H9 (cell line): ENCODE results near the gene GDF15. TPM values are rescaled to one million over a fixed set of nuclear protein-coding genes. Genes with fewer than 3 reads are reported as not detected.
A peak's percentile ranks its signal among the peaks of the same experiment; 100 is the strongest.
"Not testable (repeated sequence)": the region's sequence is repeated elsewhere in the genome, so short reads cannot be mapped to it uniquely, and the experiment has no call there.

Source experiments
- DNase-seq: peaks from one replicate; pipeline ENCODE4 v3.0.0-alpha.2; 2017
- H2AFZ ChIP-seq: one replicate; pipeline ENCODE4 v1.6.1; 2013; ENCODE audit warnings: mild to moderate bottlenecking, low read length, control low read depth, moderate library complexity
- H2AK5ac ChIP-seq: 2 replicates; pipeline ENCODE4 v1.6.1; 2013; ENCODE audit warnings: low read length, control low read depth, mixed read lengths; ENCODE audit not compliant: insufficient read length
- H2BK120ac ChIP-seq: one replicate; pipeline ENCODE4 v1.6.1; 2013; ENCODE audit warnings: low read depth, mild to moderate bottlenecking, low read length, control low read depth, inconsistent platforms; ENCODE audit not compliant: poor library complexity, severe bottlenecking
- H2BK12ac ChIP-seq: 2 replicates; pipeline ENCODE4 v1.6.1; 2013; ENCODE audit warnings: low read length, control low read depth, mixed read lengths, low read depth; ENCODE audit not compliant: insufficient read length
- H2BK15ac ChIP-seq: 2 replicates; pipeline ENCODE4 v1.6.1; 2013; ENCODE audit warnings: low read depth, low read length, control low read depth
- H2BK20ac ChIP-seq: one replicate; pipeline ENCODE4 v1.6.1; 2013; ENCODE audit warnings: low read depth, mild to moderate bottlenecking, low read length, control low read depth, inconsistent platforms; ENCODE audit not compliant: poor library complexity, severe bottlenecking
- H2BK5ac ChIP-seq: 2 replicates; pipeline ENCODE4 v1.6.1; 2013; ENCODE audit warnings: low read length, control low read depth, mixed read lengths; ENCODE audit not compliant: insufficient read length
- H3K14ac ChIP-seq: 2 replicates; pipeline ENCODE4 v1.6.1; 2013; ENCODE audit warnings: low read length, control low read depth; ENCODE audit not compliant: insufficient read depth
- H3K18ac ChIP-seq: 2 replicates; pipeline ENCODE4 v1.6.1; 2013; ENCODE audit warnings: low read depth, mild to moderate bottlenecking, mixed read lengths, low read length, control low read depth; ENCODE audit not compliant: insufficient read length
- H3K23ac ChIP-seq: 2 replicates; pipeline ENCODE4 v1.6.1; 2013; ENCODE audit warnings: low read length, control low read depth, mixed read lengths, low read depth; ENCODE audit not compliant: insufficient read length
- H3K23me2 ChIP-seq: 2 replicates; pipeline ENCODE4 v1.6.1; 2013; ENCODE audit warnings: low read depth, mild to moderate bottlenecking, mixed read lengths, low read length, control low read depth; ENCODE audit not compliant: insufficient read length, poor library complexity, severe bottlenecking
- H3K27ac ChIP-seq: 2 replicates; pipeline ENCODE4 v1.5.1; 2013; ENCODE audit warnings: low read length, control low read depth, mixed read lengths, low read depth; ENCODE audit not compliant: insufficient read length
- H3K27me3 ChIP-seq: 2 replicates; pipeline ENCODE4 v1.6.1; 2013; ENCODE audit warnings: low read length, control low read depth, inconsistent platforms; ENCODE audit not compliant: insufficient read depth
- H3K4ac ChIP-seq: 2 replicates; pipeline ENCODE4 v1.6.1; 2013; ENCODE audit warnings: low read depth, mild to moderate bottlenecking, control low read depth, inconsistent platforms, low read length, moderate library complexity
- H3K4me1 ChIP-seq: 2 replicates; pipeline ENCODE4 v1.6.1; 2013; ENCODE audit warnings: low read length, control low read depth, inconsistent platforms; ENCODE audit not compliant: insufficient read depth
- H3K4me2 ChIP-seq: 2 replicates; pipeline ENCODE4 v1.6.1; 2013; ENCODE audit warnings: low read length, control low read depth, mixed read lengths; ENCODE audit not compliant: insufficient read length, insufficient read depth
- H3K56ac ChIP-seq: 2 replicates; pipeline ENCODE4 v1.6.1; 2013; ENCODE audit warnings: low read depth, mild to moderate bottlenecking, mixed read lengths, low read length, control low read depth; ENCODE audit not compliant: insufficient read length
- H3K79me1 ChIP-seq: 2 replicates; pipeline ENCODE4 v1.6.1; 2013; ENCODE audit warnings: low read depth, mild to moderate bottlenecking, moderate library complexity, low read length, control low read depth, inconsistent platforms; ENCODE audit not compliant: insufficient read depth, poor library complexity, severe bottlenecking
- H3K79me2 ChIP-seq: 2 replicates; pipeline ENCODE4 v1.6.1; 2013; ENCODE audit warnings: low read length, control low read depth, inconsistent platforms; ENCODE audit not compliant: insufficient read depth
- H3K9ac ChIP-seq: 2 replicates; pipeline ENCODE4 v1.6.1; 2013; ENCODE audit warnings: low read length, control low read depth, mixed read lengths; ENCODE audit not compliant: insufficient read length; ENCODE audit errors: extremely low read depth
- H3K9me3 ChIP-seq: one replicate; pipeline ENCODE4 v1.6.1; 2013; ENCODE audit warnings: low read depth, low read length, inconsistent platforms; ENCODE audit not compliant: control insufficient read depth
- H3T11ph ChIP-seq: one replicate; pipeline ENCODE4 v1.6.1; 2013; ENCODE audit warnings: mild to moderate bottlenecking, low read length, control low read depth, inconsistent platforms
- H4K20me1 ChIP-seq: one replicate; pipeline ENCODE4 v1.6.1; 2013; ENCODE audit not compliant: control insufficient read depth, insufficient read length, insufficient read depth
- H4K5ac ChIP-seq: 2 replicates; pipeline ENCODE4 v1.6.1; 2013; ENCODE audit warnings: low read depth, mild to moderate bottlenecking, mixed read lengths, low read length, control low read depth; ENCODE audit not compliant: insufficient read length
- H4K8ac ChIP-seq: replicated peaks from 2 replicates; pipeline ENCODE4 v1.6.1; 2013; ENCODE audit warnings: low read length, control low read depth, mixed read lengths, low read depth; ENCODE audit not compliant: insufficient read length
- H4K91ac ChIP-seq: 2 replicates; pipeline ENCODE4 v1.6.1; 2013; ENCODE audit warnings: low read depth, mild to moderate bottlenecking, moderate library complexity, mixed read lengths, low read length, control low read depth; ENCODE audit not compliant: insufficient read length
- H3K27ac Mint-ChIP-seq, 3 experiments: 2 replicates in 2 of 3; 3 replicates in 1 of 3; pipeline ENCODE4 v1.8.0; 2020 to 2021; ENCODE audit warnings: mixed read lengths in 3 of 3, mild to moderate bottlenecking in 1 of 3, moderate library complexity in 1 of 3
- H3K27me3 Mint-ChIP-seq: 2 replicates; pipeline ENCODE4 v1.8.0; 2021; ENCODE audit warnings: low read depth, mild to moderate bottlenecking, moderate library complexity, mixed read lengths
- H3K36me3 Mint-ChIP-seq, 3 experiments: 2 replicates in 2 of 3; 3 replicates in 1 of 3; pipeline ENCODE4 v1.8.0; 2020 to 2021; ENCODE audit warnings: low read depth in 3 of 3, mixed read lengths in 3 of 3; ENCODE audit not compliant: insufficient read depth in 1 of 3
- H3K4me1 Mint-ChIP-seq, 2 experiments: 2 replicates each; pipeline ENCODE4 v1.8.0; 2020; ENCODE audit warnings: mixed read lengths in 2 of 2
- H3K4me3 Mint-ChIP-seq, 2 experiments: 2 replicates in 1 of 2; 3 replicates in 1 of 2; pipeline ENCODE4 v1.8.0; 2020 to 2021; ENCODE audit warnings: mild to moderate bottlenecking in 2 of 2, mixed read lengths in 2 of 2, moderate library complexity in 1 of 2
- H3K9me3 Mint-ChIP-seq, 2 experiments: 2 replicates in 1 of 2; 3 replicates in 1 of 2; pipeline ENCODE4 v1.8.0; 2020; ENCODE audit warnings: mild to moderate bottlenecking in 2 of 2, mixed read lengths in 2 of 2, moderate library complexity in 1 of 2
- whole genome bisulfite sequencing: extraction: QIAGEN DNeasy Blood & Tissue Kit; methylation state at CpG from one replicate; pipeline ENCODE4 v1.1.7; 2013; ENCODE audit warnings: missing lambda C conversion rate, low lambda C conversion rate, mixed read lengths; ENCODE audit not compliant: insufficient read length; ENCODE audit errors: extremely low coverage; 5-methylcytosine and 5-hydroxymethylcytosine counted together
- total RNA-seq: library from RNA; stranded (reverse); gene quantifications from 2 replicates; pipeline ENCODE4 v1.2.1, GENCODE V29; 2021
- TF ChIP-seq, protein P1 (sequence below): fragments of 200-600 bp; sonication (generic); conservative IDR thresholded peaks from 3 replicates; pipeline ENCODE4 v1.8.0; 2021; ENCODE audit warnings: antibody characterized with exemption, mild to moderate bottlenecking

The GDF15 gene
- total RNA-seq, 1 experiment from 2014 or later: 5.7 TPM

DNA sequence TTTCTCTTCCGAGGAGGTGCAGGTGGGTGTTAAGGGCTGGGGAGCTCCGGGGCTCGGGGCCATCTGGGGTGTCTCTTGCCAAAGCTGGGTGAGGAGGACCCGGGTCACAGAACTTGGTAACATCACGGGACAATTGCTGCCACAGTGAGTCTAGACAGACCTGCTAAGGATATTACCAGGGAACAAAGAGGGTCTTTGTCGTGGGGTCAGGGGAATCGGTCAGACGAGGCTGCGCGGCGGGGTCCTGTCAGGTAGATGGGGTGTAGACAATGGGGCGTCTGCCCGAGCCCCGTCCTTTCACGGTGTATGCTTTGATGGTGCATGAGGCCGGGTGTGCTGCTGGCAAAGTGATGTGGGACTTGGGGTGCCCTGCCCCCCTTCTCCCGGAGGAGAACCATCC is 37.8 kb upstream of the GDF15 start:
- no peak overlapping the region for H4K8ac ChIP-seq
- H3K27me3 ChIP-seq: no peaks in the 10 kb centered on the region
- no peaks in the 10 kb centered on the region for H3K79me1 ChIP-seq
- Mint-ChIP-seq H3K9me3 (no peaks in the 10 kb centered on the region; a peak in 2 of 5 replicates), H3K4me1 (peaks cover 31 to 32% of the 10 kb centered on the region in 2 experiments), H3K4me3 (no peak overlapping the region), H3K27me3 (no peaks in the 10 kb centered on the region), H3K36me3 (peaks cover 0 to 55% (median 8%) of the 10 kb centered on the region in 3 experiments; a peak in 5 of 7 replicates), H3K27ac (peak overlapping the region in 2 of 3 experiments; percentile 52 to 65; a peak in 2 of 7 replicates)
- H3K4me1 ChIP-seq: no peaks in the 10 kb centered on the region
- no peak overlapping the region for H3K4me2 ChIP-seq
- H3K27ac ChIP-seq: no peak overlapping the region
- H3K79me2 ChIP-seq: no peaks in the 10 kb centered on the region
- no peak overlapping the region for H2AFZ ChIP-seq
- no peaks in the 10 kb centered on the region for H3K9me3 ChIP-seq
- H2AK5ac ChIP-seq: no peak overlapping the region
- no peak overlapping the region for H4K5ac ChIP-seq
- H3K4ac ChIP-seq: no peak overlapping the region
- no peak overlapping the region for H3K14ac ChIP-seq
- H4K20me1 ChIP-seq: no peaks in the 10 kb centered on the region
- no peak overlapping the region for H3K56ac ChIP-seq
- no peak overlapping the region for H2BK120ac ChIP-seq
- H2BK20ac ChIP-seq: no peak overlapping the region
- H3K23me2 ChIP-seq: no peaks in the 10 kb centered on the region
- 0 out of 2 replicates have a peak overlapping the region, but pooled peaks have one; percentile 13 for H2BK15ac ChIP-seq
- H3K18ac ChIP-seq: no peak overlapping the region
- H2BK5ac ChIP-seq: no peak overlapping the region
- no peak for DNase-seq
- H4K91ac ChIP-seq: no peak overlapping the region
- H2BK12ac ChIP-seq: no peak overlapping the region
- no CpG with 5 or more reads among the region's 17 CpGs for WGBS
- no peak overlapping the region for H3K9ac ChIP-seq
- TF ChIP-seq, protein P1, sequence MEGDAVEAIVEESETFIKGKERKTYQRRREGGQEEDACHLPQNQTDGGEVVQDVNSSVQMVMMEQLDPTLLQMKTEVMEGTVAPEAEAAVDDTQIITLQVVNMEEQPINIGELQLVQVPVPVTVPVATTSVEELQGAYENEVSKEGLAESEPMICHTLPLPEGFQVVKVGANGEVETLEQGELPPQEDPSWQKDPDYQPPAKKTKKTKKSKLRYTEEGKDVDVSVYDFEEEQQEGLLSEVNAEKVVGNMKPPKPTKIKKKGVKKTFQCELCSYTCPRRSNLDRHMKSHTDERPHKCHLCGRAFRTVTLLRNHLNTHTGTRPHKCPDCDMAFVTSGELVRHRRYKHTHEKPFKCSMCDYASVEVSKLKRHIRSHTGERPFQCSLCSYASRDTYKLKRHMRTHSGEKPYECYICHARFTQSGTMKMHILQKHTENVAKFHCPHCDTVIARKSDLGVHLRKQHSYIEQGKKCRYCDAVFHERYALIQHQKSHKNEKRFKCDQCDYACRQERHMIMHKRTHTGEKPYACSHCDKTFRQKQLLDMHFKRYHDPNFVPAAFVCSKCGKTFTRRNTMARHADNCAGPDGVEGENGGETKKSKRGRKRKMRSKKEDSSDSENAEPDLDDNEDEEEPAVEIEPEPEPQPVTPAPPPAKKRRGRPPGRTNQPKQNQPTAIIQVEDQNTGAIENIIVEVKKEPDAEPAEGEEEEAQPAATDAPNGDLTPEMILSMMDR: no peak
- no peak overlapping the region for H3T11ph ChIP-seq
- H3K23ac ChIP-seq: no peak overlapping the region

DNA sequence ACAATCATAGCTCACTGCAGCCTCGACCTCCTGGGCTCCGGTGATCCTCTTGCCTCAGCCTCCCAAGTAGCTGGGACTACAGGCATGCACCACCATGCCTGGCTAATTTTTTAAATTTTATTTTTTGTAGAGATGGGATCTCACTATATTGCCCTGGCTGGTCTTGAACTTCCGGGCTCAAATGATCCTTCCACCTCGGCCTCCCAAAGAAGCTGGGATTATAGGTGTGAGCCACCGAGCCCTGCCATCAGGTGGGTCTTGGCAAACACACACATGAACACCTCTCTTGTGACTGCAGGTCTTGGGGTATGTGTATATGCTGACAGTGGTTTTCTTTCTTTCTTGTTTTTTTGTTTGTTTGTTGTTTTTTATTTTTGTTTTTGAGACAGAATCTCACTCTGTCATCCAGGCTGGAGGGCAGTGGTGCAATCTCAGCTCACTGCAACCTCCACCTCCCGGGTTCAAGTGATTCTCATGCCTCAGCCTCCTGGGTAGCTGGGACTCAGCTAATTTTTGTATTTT is 37.1 kb upstream of the GDF15 start:
- H3K4me3 Mint-ChIP-seq, H3T11ph ChIP-seq, H3K4me2 ChIP-seq, H3K9me3 ChIP-seq, H3K23ac ChIP-seq, H3K27ac ChIP-seq, H3K18ac ChIP-seq, H2AK5ac ChIP-seq, H3K79me2 ChIP-seq, H2BK12ac ChIP-seq, H2BK120ac ChIP-seq, H4K5ac ChIP-seq, H2BK20ac ChIP-seq, H3K79me1 ChIP-seq, H2AFZ ChIP-seq, H4K20me1 ChIP-seq, H3K27ac Mint-ChIP-seq, H3K4ac ChIP-seq, H3K9me3 Mint-ChIP-seq, H3K23me2 ChIP-seq, H3K9ac ChIP-seq, H3K14ac ChIP-seq, H3K4me1 ChIP-seq, DNase-seq, H2BK15ac ChIP-seq, H2BK5ac ChIP-seq, H3K56ac ChIP-seq, H4K8ac ChIP-seq, H3K27me3 ChIP-seq, H4K91ac ChIP-seq, H3K27me3 Mint-ChIP-seq: not testable (repeated sequence)
- H3K36me3 Mint-ChIP-seq: peaks cover 3 to 60% (median 8%) of the 10 kb centered on the region in 3 experiments; a peak in 6 of 7 replicates
- WGBS: no CpG with 5 or more reads among the region's 6 CpGs
- peaks cover 27 to 28% of the 10 kb centered on the region in 2 experiments for H3K4me1 Mint-ChIP-seq
